ENCODE measurements around the gene HOXD9. TPM values are rescaled to one million over a fixed set of nuclear protein-coding genes. Genes with fewer than 3 reads are reported as not detected.

Gene HOXD9
- total and polyA plus RNA-seq, 2 donors (not counting 3 experiments of a cell fraction or from before 2014, with no cell fraction given) = 1.9 to 3.5 TPM

- H3K27me3 ChIP-seq (ENCODE audit: control insufficient read depth in 2 of 2, insufficient read depth in 2 of 2, low read length in 2 of 2) = peaks cover 87 to 98% of the 10 kb centered on the region in 2 experiments
- no peak for DNase-seq (ENCODE audit: low read depth, low spot score)
- H3K27ac ChIP-seq (ENCODE audit: insufficient read depth, low read depth, low read length) = no peak overlapping the region
- H3K4me1 ChIP-seq (ENCODE audit: control insufficient read depth, extremely low read depth, insufficient read depth, low read length) = no peaks in the 10 kb centered on the region
- FAIRE-seq = no peak
- POLR2A ChIA-PET = no interaction called here
- H3K9ac ChIP-seq (replicated peaks; ENCODE audit: extremely low read depth, insufficient read depth, low read length) = no peak overlapping the region
- no peak overlapping the region for H3K4me2 ChIP-seq (ENCODE audit: insufficient read depth, low read length)
- no peak for TF ChIP-seq MAX (IDR thresholded peaks at IDR 0.05; ENCODE audit: insufficient read depth, insufficient read length)
- no peak for TF ChIP-seq JUN (IDR thresholded peaks at IDR 0.05; ENCODE audit: borderline replicate concordance, insufficient read depth, insufficient read length, low read depth)
- no peak for TF ChIP-seq CTCF (IDR thresholded peaks at IDR 0.05; ENCODE audit: extremely low read depth in 1 of 2, insufficient read depth in 1 of 2, low read depth in 1 of 2, low read length in 2 of 2)
- no peak for TF ChIP-seq POLR2AphosphoS5 (IDR thresholded peaks at IDR 0.05; ENCODE audit: insufficient read depth, low read depth, low read length)
- TF ChIP-seq POLR2A (IDR thresholded peaks at IDR 0.05; ENCODE audit: low read depth, low read length) = no peak
- TF ChIP-seq EZH2 (IDR thresholded peaks at IDR 0.05; ENCODE audit: borderline replicate concordance, low read depth, low read length, severe bottlenecking) = no peak
- TF ChIP-seq FOS (IDR thresholded peaks at IDR 0.05; ENCODE audit: borderline replicate concordance, insufficient read depth, low read length) = no peak
- TF ChIP-seq MYC (IDR thresholded peaks at IDR 0.05; ENCODE audit: low read depth, low read length) = no peak
- TF ChIP-seq GATA2 (IDR thresholded peaks at IDR 0.05; ENCODE audit: insufficient read depth, insufficient read length, low read depth, low read length) = no peak
- dilution Hi-C loops (cut with MboI; ENCODE audit: extremely low pct_ligation_motif_present, low sequenced_read_pairs) (no loop called here), intact Hi-C loops (cut with micrococcal nuclease) (no loop called here)
- no peak overlapping the region for H3K4me3 ChIP-seq (replicated peaks in 1 of 3; ENCODE audit: insufficient read depth in 1 of 3, low read depth in 1 of 3, low read length in 3 of 3)
- no peaks in the 10 kb centered on the region for H3K79me2 ChIP-seq (ENCODE audit: control insufficient read depth, insufficient read depth, low read length)
- H3K9me3 ChIP-seq (replicated peaks; ENCODE audit: control insufficient read depth, insufficient read depth, low read length) = no peaks in the 10 kb centered on the region
- no peak overlapping the region for H2AFZ ChIP-seq (ENCODE audit: low read depth, low read length)
- CTCF ChIA-PET = interaction anchor here (6.1 kb wide), 1 partner anchor 401 kb away, joined by 102 read pairs; no protein-coding TSS in a partner anchor
- H4K20me1 ChIP-seq (replicated peaks; ENCODE audit: control insufficient read depth, extremely low read depth, insufficient read depth, low read length) = peaks cover 3% of the 10 kb centered on the region
- no peaks in the 10 kb centered on the region for H3K36me3 ChIP-seq (ENCODE audit: control insufficient read depth in 2 of 2, extremely low read depth in 1 of 2, insufficient read depth in 2 of 2, low read length in 2 of 2)
- no peaks in the 10 kb centered on the region for H3K9me1 ChIP-seq (replicated peaks; ENCODE audit: control insufficient read depth, extremely low read depth, insufficient read depth, low read length)
- BruUV-seq (replicated peaks) = no TSS peak
These were observed 32.6 kb upstream of the HOXD9 start for GRCh38 chr2:176089843-176090395.

Data from endothelial cell of umbilical vein (primary cell).